Kidney epithelial cell (primary cell): ENCODE measurements around the gene EHD3. TPM values are rescaled to one million over a fixed set of nuclear protein-coding genes. Genes with fewer than 3 reads are reported as not detected.

Experiments used
- DNase-seq: peaks from one replicate; pipeline ENCODE4 v3.0.0-alpha.2; 2010; ENCODE audit warnings: low read depth
- H3K27me3 ChIP-seq: 2 replicates; pipeline ENCODE4 v1.6.0; 2011; ENCODE audit warnings: low read length; ENCODE audit not compliant: control insufficient read depth, insufficient read depth
- H3K36me3 ChIP-seq: 2 replicates; pipeline ENCODE4 v1.5.1; 2011; ENCODE audit warnings: low read length; ENCODE audit not compliant: control insufficient read depth, insufficient read depth
- H3K4me3 ChIP-seq: 2 replicates; pipeline ENCODE4 v1.5.1; 2011; ENCODE audit warnings: low read depth, mild to moderate bottlenecking, control low read depth, low read length
- CTCF ChIP-seq: IDR thresholded peaks from 2 replicates; pipeline ENCODE4 v1.5.1; 2011; ENCODE audit warnings: mild to moderate bottlenecking, moderate library complexity, low read length, control low read depth, inconsistent platforms; ENCODE audit not compliant: insufficient read depth, poor library complexity, severe bottlenecking
- total RNA-seq: library from RNA; depleted of rRNA; stranded (reverse); fragments of >200 nt; gene quantifications from 2 replicates; pipeline ENCODE4 v1.2.3, GENCODE V29; 2015

EHD3 gene
- total RNA-seq, 1 donor from 2014 or later, result 11.4 TPM

GRCh38 chr2:31251018-31251417, 17.1 kb downstream of the EHD3 start:
- H3K4me3 ChIP-seq, result no peak overlapping the region
- DNase-seq, result no peak
- TF ChIP-seq CTCF, result no peak
- H3K36me3 ChIP-seq, result no peaks in the 10 kb centered on the region
- H3K27me3 ChIP-seq, result no peaks in the 10 kb centered on the region

GRCh38 chr2:31251851-31252250, 17.9 kb downstream of the EHD3 start:
- no peak for DNase-seq
- TF ChIP-seq CTCF, result no peak
- no peaks in the 10 kb centered on the region for H3K27me3 ChIP-seq
- no peaks in the 10 kb centered on the region for H3K36me3 ChIP-seq
- H3K4me3 ChIP-seq, result no peak overlapping the region

- Histone ChIP-seq H3K27me3 (no peaks in the 10 kb centered on the region), H3K4me3 (no peak overlapping the region), H3K36me3 (no peaks in the 10 kb centered on the region)
- TF ChIP-seq CTCF, result no peak
- DNase-seq, result no peak
Measured at GRCh38 chr2:31253356-31254131, 19.6 kb downstream of the EHD3 start.

- Histone ChIP-seq H3K36me3 (no peaks in the 10 kb centered on the region), H3K4me3 (no peak overlapping the region), H3K27me3 (no peaks in the 10 kb centered on the region)
- TF ChIP-seq CTCF, result no peak
- no peak for DNase-seq
Measured at GRCh38 chr2:31254237-31255203, 20.6 kb downstream of the EHD3 start.

- no peak overlapping the region for H3K4me3 ChIP-seq
- no peaks in the 10 kb centered on the region for H3K36me3 ChIP-seq
- peak; percentile 85 for DNase-seq
Measured at GRCh38 chr2:31255911-31256571, 22.1 kb downstream of the EHD3 start.

More at GRCh38 chr2:31255911-31256571, 22.1 kb downstream of the EHD3 start:
- no peaks in the 10 kb centered on the region for H3K27me3 ChIP-seq
- TF ChIP-seq CTCF, result no peak
